ENCODE results near the gene HSD17B13. TPM values are rescaled to one million over a fixed set of nuclear protein-coding genes. Genes with fewer than 3 reads are reported as not detected.

HSD17B13 gene, protein sequence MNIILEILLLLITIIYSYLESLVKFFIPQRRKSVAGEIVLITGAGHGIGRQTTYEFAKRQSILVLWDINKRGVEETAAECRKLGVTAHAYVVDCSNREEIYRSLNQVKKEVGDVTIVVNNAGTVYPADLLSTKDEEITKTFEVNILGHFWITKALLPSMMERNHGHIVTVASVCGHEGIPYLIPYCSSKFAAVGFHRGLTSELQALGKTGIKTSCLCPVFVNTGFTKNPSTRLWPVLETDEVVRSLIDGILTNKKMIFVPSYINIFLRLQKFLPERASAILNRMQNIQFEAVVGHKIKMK
- total RNA-seq = under 1 TPM in 7 of 10 donors, not detected in 3; 0.13 to 0.83 (median 0.36) TPM
- polyA plus RNA-seq = under 1 TPM; 0.10 to 0.44 TPM
- long read RNA-seq, donor 1 = 0 reads
- long read RNA-seq, donor 2 = 0 reads
- long read RNA-seq, donor 3 = 0 reads

DNA sequence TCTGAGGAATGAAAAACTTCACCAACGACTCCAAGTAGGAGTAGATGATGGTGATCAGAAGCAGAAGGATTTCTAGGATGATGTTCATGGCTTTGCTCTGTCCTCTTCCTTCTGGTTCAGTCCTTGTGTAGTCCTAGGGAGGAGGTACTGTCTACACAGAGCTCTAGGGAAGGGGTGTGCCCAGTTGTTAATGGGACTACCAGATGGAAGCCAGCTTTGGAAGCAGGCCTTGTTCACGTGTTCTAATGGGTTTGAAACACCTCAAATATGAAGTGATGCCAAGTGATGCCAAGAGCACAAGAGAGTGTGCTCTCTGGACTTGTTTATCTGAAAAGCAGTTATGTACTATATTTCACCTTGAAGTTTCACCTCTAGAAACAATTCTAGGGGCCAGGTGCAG is at the start of gene HSD17B13:
Gene HSD17B13, minus strand, starts transcription at position 129 of the 400 bp plus-strand sequence. Its CDS starts 41 bp downstream, at position 88.
- ATAC-seq (no peak), DNase-seq (no peak)
- no peaks in the 10 kb centered on the region for H3K4me1 ChIP-seq
- 48 to 64% methylated on average over 2 of the region's 2 CpGs for WGBS, 2 donors
- intact Hi-C loops (cut with DNase I) = no loop called here
- no peaks in the 10 kb centered on the region for H3K36me3 ChIP-seq
- no peak for TF ChIP-seq CTCF (IDR thresholded peaks at IDR 0.05)
- no peaks in the 10 kb centered on the region for H3K9me3 ChIP-seq
- no peak within 1 kb of the TSS for H3K27ac ChIP-seq
- H3K27me3 ChIP-seq = no peaks in the 10 kb centered on the region
- no peak within 1 kb of the TSS for H3K4me3 ChIP-seq

- peaks cover 0 to 18% (median 0%) of the 10 kb centered on the region in 9 donors for H3K4me1 ChIP-seq
- H3K27ac ChIP-seq = peak overlapping the region in 7 of 10 donors; percentile 3 to 73 (median 39)
- TF ChIP-seq CTCF (IDR thresholded peaks at IDR 0.05) = no peak
- ATAC-seq (no peak), DNase-seq (no peak)
- H3K27me3 ChIP-seq = no peaks in the 10 kb centered on the region
- H3K9me3 ChIP-seq = no peaks in the 10 kb centered on the region
- intact Hi-C loops (cut with DNase I) = loop anchor here in 4 of 10 donors (10.0 kb wide), 2 partner anchors 305 to 475 kb away; no protein-coding TSS in a partner anchor
- H3K4me3 ChIP-seq = no peak overlapping the region
- WGBS, 2 donors = 65 to 85% methylated on average over 2 of the region's 2 CpGs
- H3K36me3 ChIP-seq = peaks cover 0 to 96% (median 12%) of the 10 kb centered on the region in 9 donors
Measured at GRCh38 chr4:87370068-87370467, 47.4 kb upstream of the HSD17B13 start.

DNA sequence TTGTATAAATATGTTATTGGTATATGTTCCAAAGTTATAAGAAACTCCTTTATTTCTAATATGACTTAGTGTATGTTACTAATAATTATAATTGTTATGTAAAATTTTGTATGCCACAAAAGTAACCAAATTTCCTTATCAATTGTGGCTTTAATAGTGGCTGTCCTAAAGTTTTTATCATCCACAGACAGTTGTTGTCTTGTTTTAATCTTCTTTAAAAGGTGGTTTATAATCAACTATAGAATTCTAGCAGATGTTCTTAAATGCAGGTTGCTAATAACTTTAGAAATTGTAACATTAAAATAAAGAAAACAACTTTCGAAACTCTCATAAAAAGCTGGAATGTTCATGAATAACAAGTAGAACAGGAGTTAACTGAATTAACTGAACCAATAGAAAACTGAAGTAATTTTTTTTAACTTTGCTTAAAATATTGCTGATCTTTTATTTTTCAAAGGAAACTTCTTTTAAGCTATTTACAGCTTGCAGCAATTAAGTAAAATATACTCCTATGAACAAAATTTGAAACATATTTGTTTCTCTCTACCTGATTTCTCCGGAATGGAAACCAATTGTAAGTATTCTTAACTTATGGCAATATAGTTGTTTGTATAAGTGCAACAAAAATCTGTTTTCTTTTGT is 44.0 kb upstream of the HSD17B13 start:
- no peaks in the 10 kb centered on the region for H3K27me3 ChIP-seq
- intact Hi-C loops (cut with DNase I) = loop anchor here in 2 of 10 donors (5.0 to 10.0 kb wide), 2 partner anchors 91 to 478 kb away; no protein-coding TSS in a partner anchor
- H3K27ac ChIP-seq = no peak overlapping the region
- H3K4me1 ChIP-seq = peaks cover 0 to 18% (median 0%) of the 10 kb centered on the region in 9 donors
- no peak overlapping the region for H3K4me3 ChIP-seq
- H3K9me3 ChIP-seq = no peaks in the 10 kb centered on the region
- peaks cover 0 to 97% (median 23%) of the 10 kb centered on the region in 9 donors for H3K36me3 ChIP-seq
- WGBS, 2 donors = 50 to 73% methylated on average over 2 of the region's 2 CpGs
- DNase-seq (no peak), ATAC-seq (no peak)
- TF ChIP-seq CTCF (IDR thresholded peaks at IDR 0.05) = no peak

DNA sequence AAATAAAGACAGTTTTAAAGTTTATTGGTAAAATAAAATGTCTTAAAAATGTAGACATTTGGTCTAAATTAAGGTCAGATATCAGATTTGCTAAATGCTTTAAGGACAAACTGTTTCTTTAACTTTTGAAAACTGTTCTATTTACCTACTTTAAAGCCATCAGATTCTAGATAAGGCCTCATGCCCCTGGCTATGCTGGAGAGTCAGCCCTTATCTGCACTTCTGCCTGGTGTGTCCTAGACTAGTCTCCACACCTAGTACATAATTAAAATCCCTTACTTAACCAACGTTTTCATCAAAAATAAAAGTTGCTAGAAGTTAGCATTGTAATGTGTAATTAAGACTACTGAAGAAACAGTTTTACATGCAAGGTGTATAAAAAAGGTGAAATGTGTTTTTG is 42.7 kb upstream of the HSD17B13 start:
- peaks cover 0 to 17% (median 0%) of the 10 kb centered on the region in 9 donors for H3K4me1 ChIP-seq
- H3K27me3 ChIP-seq = no peaks in the 10 kb centered on the region
- TF ChIP-seq CTCF (IDR thresholded peaks at IDR 0.05) = no peak
- H3K4me3 ChIP-seq = no peak overlapping the region
- no peaks in the 10 kb centered on the region for H3K9me3 ChIP-seq
- intact Hi-C loops (cut with DNase I) = loop anchor here in 2 of 10 donors (5.0 to 10.0 kb wide), 2 partner anchors 92 to 479 kb away; no protein-coding TSS in a partner anchor
- H3K27ac ChIP-seq = no peak overlapping the region
- peaks cover 0 to 93% (median 23%) of the 10 kb centered on the region in 9 donors for H3K36me3 ChIP-seq
- DNase-seq (no peak), ATAC-seq (no peak)
- WGBS, 2 donors = 56% methylated on average over 1 of the region's 1 CpG

Measured in heart right ventricle (tissue), 16 donors.